ENCODE data around the gene ANKIB1.

GRCh38 chr7:92366730-92367129 lies 121.0 kb downstream of the ANKIB1 start:
- TF ChIP-seq CTCF (IDR thresholded peaks at IDR 0.05) (no peak), EZH2 (IDR thresholded peaks at IDR 0.05) (no peak), EZH2phosphoT487 (IDR thresholded peaks at IDR 0.05) (no peak)

Measured in neural progenitor cell (in vitro differentiated cells).